ENCODE results near the gene PRND. TPM values are rescaled to one million over a fixed set of nuclear protein-coding genes. Genes with fewer than 3 reads are reported as not detected.
A peak's percentile ranks its signal among the peaks of the same experiment; 100 is the strongest.

Gene PRND
- total and polyA plus RNA-seq, 2 donors (not counting 3 experiments of a cell fraction or from before 2014, with no cell fraction given) = 0.18 TPM; not detected in 1

GRCh38 chr20:4725263-4725550 is 3.5 kb downstream of the PRND start:
- Histone ChIP-seq H3K9me1 (replicated peaks; ENCODE audit: control insufficient read depth, extremely low read depth, insufficient read depth, low read length) (no peaks in the 10 kb centered on the region), H3K27me3 (ENCODE audit: control insufficient read depth in 2 of 2, insufficient read depth in 2 of 2, low read length in 2 of 2) (peaks cover 5 to 6% of the 10 kb centered on the region in 2 experiments), H2AFZ (ENCODE audit: low read depth, low read length) (no peak overlapping the region), H3K4me1 (ENCODE audit: control insufficient read depth, extremely low read depth, insufficient read depth, low read length) (peaks cover 8% of the 10 kb centered on the region), H3K9me3 (replicated peaks; ENCODE audit: control insufficient read depth, insufficient read depth, low read length) (no peaks in the 10 kb centered on the region), H4K20me1 (replicated peaks; ENCODE audit: control insufficient read depth, extremely low read depth, insufficient read depth, low read length) (no peaks in the 10 kb centered on the region), H3K36me3 (ENCODE audit: control insufficient read depth in 2 of 2, extremely low read depth in 1 of 2, insufficient read depth in 2 of 2, low read length in 2 of 2) (no peaks in the 10 kb centered on the region), H3K4me3 (replicated peaks in 1 of 3; ENCODE audit: insufficient read depth in 1 of 3, low read depth in 1 of 3, low read length in 3 of 3) (no peak overlapping the region), H3K4me2 (ENCODE audit: insufficient read depth, low read length) (no peak overlapping the region), H3K27ac (ENCODE audit: insufficient read depth, low read depth, low read length) (no peak overlapping the region), H3K9ac (replicated peaks; ENCODE audit: extremely low read depth, insufficient read depth, low read length) (no peak overlapping the region), H3K79me2 (ENCODE audit: control insufficient read depth, insufficient read depth, low read length) (no peaks in the 10 kb centered on the region)
- ChIA-PET POLR2A (interaction anchor here (0.6 kb wide), 1 partner anchor 17 kb away, joined by 5 read pairs; no protein-coding TSS in a partner anchor), CTCF (interaction anchor here (0.9 to 12.7 kb wide), 5 partner anchors 15 to 376 kb away, joined by 3 to 272 read pairs (median 4); no protein-coding TSS in a partner anchor)
- FAIRE-seq (no peak), DNase-seq (ENCODE audit: low read depth, low spot score) (no peak)
- dilution Hi-C loops (cut with MboI; ENCODE audit: extremely low pct_ligation_motif_present, low sequenced_read_pairs) = no loop called here
- no TSS peak for BruUV-seq (replicated peaks)
- intact Hi-C loops (cut with micrococcal nuclease) = no loop called here
- TF ChIP-seq EZH2 (IDR thresholded peaks at IDR 0.05; ENCODE audit: borderline replicate concordance, low read depth, low read length, severe bottlenecking) = no peak
- TF ChIP-seq FOS (IDR thresholded peaks at IDR 0.05; ENCODE audit: borderline replicate concordance, insufficient read depth, low read length) = no peak
- TF ChIP-seq, protein P1, sequence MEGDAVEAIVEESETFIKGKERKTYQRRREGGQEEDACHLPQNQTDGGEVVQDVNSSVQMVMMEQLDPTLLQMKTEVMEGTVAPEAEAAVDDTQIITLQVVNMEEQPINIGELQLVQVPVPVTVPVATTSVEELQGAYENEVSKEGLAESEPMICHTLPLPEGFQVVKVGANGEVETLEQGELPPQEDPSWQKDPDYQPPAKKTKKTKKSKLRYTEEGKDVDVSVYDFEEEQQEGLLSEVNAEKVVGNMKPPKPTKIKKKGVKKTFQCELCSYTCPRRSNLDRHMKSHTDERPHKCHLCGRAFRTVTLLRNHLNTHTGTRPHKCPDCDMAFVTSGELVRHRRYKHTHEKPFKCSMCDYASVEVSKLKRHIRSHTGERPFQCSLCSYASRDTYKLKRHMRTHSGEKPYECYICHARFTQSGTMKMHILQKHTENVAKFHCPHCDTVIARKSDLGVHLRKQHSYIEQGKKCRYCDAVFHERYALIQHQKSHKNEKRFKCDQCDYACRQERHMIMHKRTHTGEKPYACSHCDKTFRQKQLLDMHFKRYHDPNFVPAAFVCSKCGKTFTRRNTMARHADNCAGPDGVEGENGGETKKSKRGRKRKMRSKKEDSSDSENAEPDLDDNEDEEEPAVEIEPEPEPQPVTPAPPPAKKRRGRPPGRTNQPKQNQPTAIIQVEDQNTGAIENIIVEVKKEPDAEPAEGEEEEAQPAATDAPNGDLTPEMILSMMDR (IDR thresholded peaks at IDR 0.05; ENCODE audit: extremely low read depth in 1 of 2, insufficient read depth in 1 of 2, low read depth in 1 of 2, low read length in 2 of 2) = no peak

DNA sequence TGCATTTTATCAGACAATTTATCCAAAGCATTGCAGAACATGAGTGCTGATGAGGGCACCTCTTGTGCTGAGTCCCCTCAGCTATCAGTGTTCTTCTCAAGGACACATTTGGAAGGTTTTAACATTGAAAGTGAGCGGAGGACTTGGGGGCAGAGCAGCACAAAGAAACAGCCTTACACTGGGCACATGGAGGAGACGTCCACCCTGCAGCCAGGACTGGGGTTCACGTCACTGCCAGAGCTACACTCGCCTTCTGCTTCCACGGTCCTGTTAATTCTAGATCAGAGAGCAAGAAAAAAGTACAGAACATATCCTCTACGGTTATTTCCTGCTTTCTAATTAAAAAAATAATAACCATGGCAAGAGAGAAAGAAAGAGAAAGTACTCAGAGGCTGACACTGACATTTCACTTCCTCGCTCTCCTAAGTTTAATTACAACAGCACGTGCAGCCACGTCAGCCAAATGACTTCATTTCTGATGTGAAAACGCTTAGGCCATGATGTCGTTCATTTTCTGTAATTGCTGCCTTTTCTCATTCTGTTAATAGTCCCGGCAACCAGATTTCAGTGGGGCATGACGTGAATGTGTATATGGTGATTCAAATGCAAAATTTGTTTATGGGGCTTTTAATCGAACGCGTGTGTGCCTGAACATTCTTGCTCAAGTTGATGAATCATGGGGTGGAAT is 5.1 kb downstream of the PRND start:
- peak overlapping the region; percentile 57 for H3K4me2 ChIP-seq (ENCODE audit: insufficient read depth, low read length)
- peak; percentile 51 for DNase-seq (ENCODE audit: low read depth, low spot score)
- intact Hi-C loops (cut with micrococcal nuclease) = no loop called here

More for the DNA sequence above, 5.1 kb downstream of the PRND start:
- dilution Hi-C loops (cut with MboI; ENCODE audit: extremely low pct_ligation_motif_present, low sequenced_read_pairs) = no loop called here
- peak; percentile 89 for FAIRE-seq
- Histone ChIP-seq H3K9ac (replicated peaks; ENCODE audit: extremely low read depth, insufficient read depth, low read length) (no peak overlapping the region), H3K27me3 (ENCODE audit: control insufficient read depth in 2 of 2, insufficient read depth in 2 of 2, low read length in 2 of 2) (peaks cover under 1 to 10% of the 10 kb centered on the region in 2 experiments), H3K9me3 (replicated peaks; ENCODE audit: control insufficient read depth, insufficient read depth, low read length) (no peaks in the 10 kb centered on the region), H3K4me1 (ENCODE audit: control insufficient read depth, extremely low read depth, insufficient read depth, low read length) (peaks cover 8% of the 10 kb centered on the region), H4K20me1 (replicated peaks; ENCODE audit: control insufficient read depth, extremely low read depth, insufficient read depth, low read length) (no peaks in the 10 kb centered on the region), H3K9me1 (replicated peaks; ENCODE audit: control insufficient read depth, extremely low read depth, insufficient read depth, low read length) (no peaks in the 10 kb centered on the region), H2AFZ (ENCODE audit: low read depth, low read length) (peak overlapping the region; percentile 71), H3K79me2 (ENCODE audit: control insufficient read depth, insufficient read depth, low read length) (no peaks in the 10 kb centered on the region), H3K27ac (ENCODE audit: insufficient read depth, low read depth, low read length) (no peak overlapping the region), H3K36me3 (ENCODE audit: control insufficient read depth in 2 of 2, extremely low read depth in 1 of 2, insufficient read depth in 2 of 2, low read length in 2 of 2) (no peaks in the 10 kb centered on the region), H3K4me3 (replicated peaks in 1 of 3; ENCODE audit: insufficient read depth in 1 of 3, low read depth in 1 of 3, low read length in 3 of 3) (no peak overlapping the region)
- CTCF ChIA-PET = interaction anchor here (0.9 to 12.7 kb wide), 6 partner anchors 14 to 374 kb away, joined by 3 to 272 read pairs (median 4); no protein-coding TSS in a partner anchor
- no TSS peak for BruUV-seq (replicated peaks)
- TF ChIP-seq, protein P2, sequence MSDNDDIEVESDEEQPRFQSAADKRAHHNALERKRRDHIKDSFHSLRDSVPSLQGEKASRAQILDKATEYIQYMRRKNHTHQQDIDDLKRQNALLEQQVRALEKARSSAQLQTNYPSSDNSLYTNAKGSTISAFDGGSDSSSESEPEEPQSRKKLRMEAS (IDR thresholded peaks at IDR 0.05; ENCODE audit: insufficient read depth, insufficient read length) = peak; percentile 68
- TF ChIP-seq JUN (IDR thresholded peaks at IDR 0.05; ENCODE audit: borderline replicate concordance, insufficient read depth, insufficient read length, low read depth) = no peak
- POLR2A ChIA-PET = no interaction called here

All from endothelial cell of umbilical vein (primary cell).